CD4-positive, alpha-beta T cell treated with Interleukin-21 for 1 hour (primary cell): ENCODE measurements around the gene EBF3.
"Not testable (repeated sequence)": the region's sequence is repeated elsewhere in the genome, so short reads cannot be mapped to it uniquely, and the experiment has no call there.

Experiments
- DNase-seq: peaks from one replicate; pipeline ENCODE4 v3.0.0-alpha.2; 2020

Gene EBF3

GRCh38 chr10:129926066-129927055 is 37.7 kb downstream of the EBF3 start:
- no peak for DNase-seq

GRCh38 chr10:129924375-129925085 is 39.5 kb downstream of the EBF3 start:
- no peak for DNase-seq

GRCh38 chr10:129922598-129923123 is 41.4 kb downstream of the EBF3 start:
- DNase-seq = no peak

GRCh38 chr10:129921801-129922597 is 42.1 kb downstream of the EBF3 start:
- DNase-seq = no peak

GRCh38 chr10:129921065-129921670 is 42.9 kb downstream of the EBF3 start:
- DNase-seq = no peak

GRCh38 chr10:129920187-129920586 is 43.9 kb downstream of the EBF3 start:
- not testable (repeated sequence) for DNase-seq

- no peak for DNase-seq
Observed at GRCh38 chr10:129919358-129919757, 44.7 kb downstream of the EBF3 start.

- no peak for DNase-seq
Observed at GRCh38 chr10:129918836-129919235, 45.2 kb downstream of the EBF3 start.

- no peak for DNase-seq
Observed at GRCh38 chr10:129918401-129918800, 45.7 kb downstream of the EBF3 start.

GRCh38 chr10:129917936-129918335 is 46.1 kb downstream of the EBF3 start:
- no peak for DNase-seq

- DNase-seq = no peak
Observed at GRCh38 chr10:129916506-129916995, 47.5 kb downstream of the EBF3 start.

GRCh38 chr10:129915526-129916378 is 48.3 kb downstream of the EBF3 start:
- no peak for DNase-seq

- no peak for DNase-seq
Observed at GRCh38 chr10:129914960-129915359, 49.1 kb downstream of the EBF3 start.

GRCh38 chr10:129914153-129914855 is 49.8 kb downstream of the EBF3 start:
- DNase-seq = no peak

GRCh38 chr10:129912986-129913695 is 50.9 kb downstream of the EBF3 start:
- DNase-seq = no peak

- no peak for DNase-seq
Observed at GRCh38 chr10:129912166-129912917, 51.7 kb downstream of the EBF3 start.

- DNase-seq = no peak
Observed at GRCh38 chr10:129911451-129912165, 52.5 kb downstream of the EBF3 start.

- no peak for DNase-seq
Observed at GRCh38 chr10:129910861-129911260, 53.2 kb downstream of the EBF3 start.
